LHCN-M2 (cell line): Measurements from ENCODE around the gene ISL2. TPM values are rescaled to one million over a fixed set of nuclear protein-coding genes. Genes with fewer than 3 reads are reported as not detected.

ENCODE experiments used
- DNase-seq: peaks from one replicate; pipeline ENCODE4 v3.0.0-alpha.2; 2012; ENCODE audit warnings: low read depth
- total RNA-seq: library from RNA; depleted of rRNA; stranded (reverse); fragments of >200 nt; gene quantifications from 2 replicates; pipeline ENCODE4 v1.2.3, GENCODE V29; 2014

ISL2 gene
- total RNA-seq, 1 experiment from 2014 or later: 4.1 TPM

DNA sequence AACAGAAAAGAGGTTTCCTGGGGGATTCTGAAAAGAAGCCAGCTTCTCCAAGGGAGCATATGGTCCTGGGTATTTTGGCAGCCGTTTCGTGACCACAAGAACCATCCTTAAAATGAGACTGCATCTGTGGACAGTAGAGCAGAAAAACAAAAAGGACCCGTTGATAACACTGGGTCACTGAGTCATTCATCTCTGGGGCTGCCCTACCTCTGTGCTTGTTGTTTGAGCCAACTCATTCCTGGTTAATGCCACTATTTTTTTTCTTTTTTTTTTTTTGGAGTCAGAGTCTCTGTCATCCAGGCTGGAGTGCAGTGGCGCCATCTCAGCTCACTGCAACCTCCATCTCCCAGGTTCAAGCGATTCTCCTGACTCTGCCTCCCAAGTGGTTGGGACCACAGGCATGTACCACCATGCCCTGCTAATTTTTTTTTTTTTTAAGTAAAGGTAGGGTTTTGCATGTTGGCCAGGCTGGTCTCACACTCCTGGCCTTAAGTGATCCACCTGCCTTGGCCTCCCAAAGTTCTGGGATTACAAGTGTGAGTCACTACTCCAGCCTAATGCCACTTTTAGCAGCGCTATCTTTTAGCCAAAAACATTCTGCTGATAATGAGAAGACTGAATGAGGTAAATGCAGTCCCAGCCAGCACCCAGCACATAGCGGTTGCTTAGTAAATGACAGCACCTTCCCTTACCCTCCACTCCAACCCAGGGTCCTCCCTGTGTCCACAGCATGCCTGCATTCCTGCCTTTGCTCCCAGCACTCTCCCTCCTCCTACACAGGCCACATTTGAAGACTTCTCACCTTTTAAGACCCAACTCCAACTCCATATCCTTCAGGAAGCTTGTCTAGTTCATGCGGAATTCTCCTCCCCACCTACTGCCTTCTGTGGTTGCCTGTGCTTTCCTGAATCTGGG, 9.1 kb upstream of the ISL2 start:
- DNase-seq: peak; percentile 82

- DNase-seq: no peak
These were observed 8.4 kb upstream of the ISL2 start for GRCh38 chr15:76328106-76328696.

DNA sequence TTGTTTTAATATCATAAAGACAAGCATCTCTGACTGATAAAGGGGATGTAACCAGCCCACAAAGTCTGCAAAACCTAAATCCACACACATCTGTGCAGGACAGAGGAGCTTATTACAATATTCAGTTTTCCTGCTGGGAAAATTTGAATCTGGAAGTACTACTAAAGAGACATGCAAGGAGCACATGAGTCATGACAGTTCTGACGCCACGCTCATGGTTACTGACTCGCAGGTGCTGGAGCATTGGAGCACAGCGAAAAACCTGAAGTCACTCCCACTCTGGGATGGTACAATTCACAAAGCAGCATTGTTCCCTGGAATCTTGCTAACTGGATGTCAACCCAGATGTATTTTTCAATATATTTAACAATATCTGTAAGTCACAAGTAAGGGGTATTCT, 7.6 kb upstream of the ISL2 start:
- DNase-seq: peak; percentile 50

GRCh38 chr15:76330080-76330680, 6.4 kb upstream of the ISL2 start:
- DNase-seq: peak; percentile 65

GRCh38 chr15:76332796-76333195, 3.8 kb upstream of the ISL2 start:
- DNase-seq: no peak

DNA sequence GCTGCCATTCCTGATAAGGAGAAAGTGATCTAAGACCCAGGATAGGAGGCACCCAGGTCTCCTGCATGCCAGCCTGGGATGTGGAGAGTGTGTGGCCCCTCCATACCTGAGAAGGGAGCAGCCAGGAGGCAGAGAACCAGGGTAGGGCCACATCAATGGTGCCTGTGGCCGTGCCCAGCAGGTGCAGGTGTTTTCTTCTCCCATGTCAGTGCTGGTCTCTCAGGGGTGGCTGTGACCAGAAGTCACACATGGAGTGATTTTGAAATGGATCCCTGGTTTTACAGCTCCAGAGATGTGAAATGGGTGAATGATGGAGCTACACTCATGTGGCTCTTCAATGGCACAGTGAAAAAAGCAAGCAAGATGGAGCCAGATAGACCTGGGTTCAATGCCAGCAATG, 3.3 kb upstream of the ISL2 start:
- no peak for DNase-seq

DNA sequence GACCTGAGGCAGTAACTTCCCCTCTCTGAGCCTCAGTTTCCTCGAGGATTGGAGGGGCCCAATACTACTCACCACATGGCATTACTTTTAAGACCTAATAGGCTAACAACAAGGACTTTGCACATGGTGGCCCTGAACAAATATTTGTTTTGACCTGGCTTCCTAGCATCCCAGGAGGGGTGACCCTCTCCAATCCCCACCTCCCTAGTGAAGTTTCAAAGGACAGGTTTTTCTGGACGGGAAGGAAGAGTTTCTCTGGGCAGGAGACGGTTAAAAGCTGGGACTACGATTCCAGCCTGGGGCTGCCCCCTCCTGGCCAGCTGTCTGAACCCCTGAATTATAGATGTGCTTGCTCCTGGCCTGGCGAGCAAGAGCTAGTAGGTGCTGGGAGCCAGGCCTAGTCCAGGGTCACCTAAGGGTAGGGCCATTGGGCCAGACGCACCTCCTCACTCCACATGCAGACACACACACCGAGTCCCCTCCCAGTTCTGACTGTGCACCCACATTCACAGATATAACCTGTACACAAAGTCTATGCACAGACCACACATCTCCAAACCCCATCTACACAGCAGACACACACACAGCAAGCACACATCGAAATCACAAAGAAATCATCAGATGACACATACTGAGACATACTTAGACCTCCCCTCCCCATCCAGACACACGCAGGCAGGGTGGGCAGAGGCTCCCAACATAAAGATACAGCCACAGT, 2.7 kb upstream of the ISL2 start:
- DNase-seq: no peak

DNA sequence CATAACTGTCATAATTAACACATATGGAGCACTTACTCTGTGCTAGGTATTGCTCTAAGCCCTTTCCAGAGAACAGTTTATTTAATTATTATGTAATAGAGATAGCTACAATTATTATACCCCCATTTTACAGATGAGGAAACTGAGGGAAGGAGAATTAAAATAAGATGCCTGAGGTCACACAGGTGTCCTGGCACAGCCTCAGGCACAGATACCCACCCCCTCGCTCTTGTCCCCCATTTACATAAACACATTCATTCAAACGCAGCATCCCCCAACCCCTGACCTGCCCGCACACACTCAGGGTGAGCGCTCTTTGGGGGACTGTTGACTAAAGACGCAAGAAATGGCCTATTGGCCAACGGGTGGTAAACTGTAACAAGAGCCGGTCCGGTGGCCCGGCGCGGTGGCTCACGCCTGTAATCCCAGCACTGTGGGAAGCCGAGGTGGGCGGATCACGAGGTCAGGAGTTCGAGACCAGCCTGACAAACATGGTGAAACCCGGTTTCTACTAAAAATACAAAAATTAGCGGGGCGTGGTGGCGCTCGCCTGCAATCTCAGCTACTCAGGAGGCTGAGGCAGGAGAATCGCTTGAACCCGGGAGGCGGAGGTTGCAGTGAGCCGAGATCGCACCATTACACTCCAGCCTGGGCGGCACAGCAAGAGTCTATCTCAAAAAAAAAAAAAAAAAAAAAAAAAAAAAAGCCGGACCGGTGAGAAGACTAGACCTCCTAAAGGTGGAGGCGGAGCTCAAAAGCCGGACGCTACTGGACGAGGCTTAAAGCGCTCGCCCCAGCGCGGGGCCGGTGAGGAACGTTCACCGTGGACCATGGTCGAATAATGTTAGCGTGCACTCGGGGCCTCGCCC, 1.9 kb upstream of the ISL2 start:
- no peak for DNase-seq

GRCh38 chr15:76335307-76336253, 993 bp upstream of the ISL2 start:
- no peak for DNase-seq

GRCh38 chr15:76337059-76337695, 604 bp downstream of the ISL2 start:
- DNase-seq: peak; percentile 52

DNA sequence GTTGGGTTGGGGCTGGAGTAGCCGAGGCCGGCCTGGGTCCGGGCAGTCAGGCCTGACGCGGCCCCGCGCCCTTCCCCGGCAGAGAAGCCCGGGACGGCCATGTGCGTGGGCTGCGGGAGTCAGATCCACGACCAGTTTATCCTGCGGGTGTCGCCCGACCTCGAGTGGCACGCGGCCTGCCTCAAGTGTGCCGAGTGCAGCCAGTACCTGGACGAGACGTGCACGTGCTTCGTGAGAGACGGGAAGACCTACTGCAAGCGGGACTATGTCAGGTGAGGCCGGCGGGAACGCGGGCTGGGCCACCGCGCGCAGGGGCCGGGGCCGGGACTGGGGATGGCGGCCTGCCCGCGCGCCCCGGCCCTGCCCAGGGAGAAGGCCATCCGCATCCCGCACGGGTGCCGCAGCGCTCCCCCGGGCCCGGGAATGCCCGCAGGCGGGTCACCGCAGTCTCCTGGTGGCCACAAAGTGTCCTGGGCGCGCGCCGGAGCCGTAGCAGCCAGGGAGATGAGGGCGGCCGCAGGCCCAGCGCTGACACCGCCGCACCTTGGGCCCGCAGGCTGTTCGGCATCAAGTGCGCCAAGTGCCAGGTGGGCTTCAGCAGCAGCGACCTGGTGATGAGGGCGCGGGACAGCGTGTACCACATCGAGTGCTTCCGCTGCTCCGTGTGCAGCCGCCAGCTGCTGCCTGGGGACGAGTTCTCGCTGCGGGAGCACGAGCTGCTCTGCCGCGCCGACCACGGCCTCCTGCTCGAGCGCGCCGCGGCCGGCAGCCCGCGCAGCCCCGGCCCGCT, 1.3 kb downstream of the ISL2 start:
- DNase-seq: no peak

DNA sequence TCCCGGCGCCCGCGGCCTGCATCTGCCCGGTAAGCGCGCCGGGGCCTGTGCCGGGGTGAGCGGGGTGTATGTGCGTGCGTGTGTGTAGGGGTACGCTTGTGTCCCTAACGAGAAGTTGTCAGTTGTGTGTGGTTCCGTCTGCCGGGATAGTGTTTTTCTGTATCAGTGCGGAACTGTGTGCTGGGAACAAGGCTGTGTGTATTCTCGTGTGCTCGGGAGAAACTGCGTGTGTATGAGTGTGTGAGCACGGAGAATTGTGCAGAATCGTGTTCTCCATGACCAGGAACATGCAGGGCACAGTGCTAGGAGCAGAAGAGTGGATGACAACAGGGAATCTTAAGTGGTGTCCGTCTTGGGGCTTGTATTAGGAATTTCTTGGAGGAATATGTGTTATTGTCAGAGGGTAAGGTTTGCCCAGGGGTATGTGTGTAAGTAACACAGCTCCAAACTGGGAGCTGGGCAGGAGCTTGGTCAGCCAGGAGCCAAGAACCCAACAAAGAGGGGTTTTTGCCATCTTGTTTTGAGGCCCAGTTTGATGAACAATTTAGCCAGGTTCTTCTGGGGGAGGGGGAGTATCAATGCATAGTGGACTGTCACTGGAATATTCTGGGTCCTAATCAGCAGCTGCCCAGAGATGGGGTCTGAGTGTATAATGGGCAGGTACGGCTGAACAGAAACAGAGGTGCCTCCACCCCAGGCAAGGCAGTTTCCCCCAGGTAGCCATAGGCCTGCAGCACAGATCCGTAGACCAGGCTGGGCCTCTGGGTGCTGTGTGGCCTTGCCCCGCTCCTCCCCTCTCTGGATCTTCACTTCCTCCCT, 2.1 kb downstream of the ISL2 start:
- no peak for DNase-seq

- no peak for DNase-seq
These were observed 3.0 kb downstream of the ISL2 start for GRCh38 chr15:76339305-76340197.

DNA sequence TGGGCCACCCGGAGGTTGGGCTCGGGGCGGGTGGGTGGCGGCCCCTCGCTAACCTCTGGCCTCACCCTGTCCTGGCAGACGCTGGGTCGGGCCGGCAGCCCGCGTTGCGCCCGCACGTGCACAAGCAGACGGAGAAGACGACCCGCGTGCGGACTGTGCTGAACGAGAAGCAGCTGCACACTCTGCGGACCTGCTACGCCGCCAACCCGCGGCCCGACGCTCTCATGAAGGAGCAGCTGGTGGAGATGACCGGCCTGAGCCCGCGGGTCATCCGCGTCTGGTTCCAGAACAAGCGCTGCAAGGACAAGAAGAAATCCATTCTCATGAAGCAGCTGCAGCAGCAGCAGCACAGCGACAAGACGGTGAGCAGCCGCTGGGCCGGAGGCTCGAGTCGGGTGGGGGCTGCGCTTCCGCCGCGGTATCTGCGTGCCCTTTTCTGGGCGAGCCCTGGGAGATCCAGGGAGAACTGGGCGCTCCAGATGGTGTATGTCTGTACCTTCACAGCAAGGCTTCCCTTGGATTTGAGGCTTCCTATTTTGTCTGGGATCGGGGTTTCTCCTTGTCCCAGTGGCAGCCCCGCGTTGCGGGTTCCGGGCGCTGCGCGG, 3.7 kb downstream of the ISL2 start:
- no peak for DNase-seq

DNA sequence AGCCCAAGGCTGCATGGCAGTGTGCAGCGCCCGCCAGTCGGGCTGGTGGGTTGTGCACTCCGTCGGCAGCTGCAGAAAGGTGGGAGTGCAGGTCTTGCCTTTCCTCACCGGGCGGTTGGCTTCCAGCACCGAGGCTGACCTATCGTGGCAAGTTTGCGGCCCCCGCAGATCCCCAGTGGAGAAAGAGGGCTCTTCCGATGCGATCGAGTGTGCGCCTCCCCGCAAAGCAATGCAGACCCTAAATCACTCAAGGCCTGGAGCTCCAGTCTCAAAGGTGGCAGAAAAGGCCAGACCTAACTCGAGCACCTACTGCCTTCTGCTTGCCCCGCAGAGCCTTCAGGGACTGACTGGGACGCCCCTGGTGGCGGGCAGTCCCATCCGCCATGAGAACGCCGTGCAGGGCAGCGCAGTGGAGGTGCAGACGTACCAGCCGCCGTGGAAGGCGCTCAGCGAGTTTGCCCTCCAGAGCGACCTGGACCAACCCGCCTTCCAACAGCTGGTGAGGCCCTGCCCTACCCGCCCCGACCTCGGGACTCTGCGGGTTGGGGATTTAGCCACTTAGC, 4.3 kb downstream of the ISL2 start:
- no peak for DNase-seq
